NK-92 treated with Interleukin-12 subunit alpha and Interleukin-12 subunit beta, amount 100 ng/mL, for 24 hours (cell line): ENCODE results near the gene TWIST2.

Experiments
- DNase-seq: peaks from one replicate; lab custom pipeline; 2025; lab: John Stamatoyannopoulos, UW

The TWIST2 gene

DNA sequence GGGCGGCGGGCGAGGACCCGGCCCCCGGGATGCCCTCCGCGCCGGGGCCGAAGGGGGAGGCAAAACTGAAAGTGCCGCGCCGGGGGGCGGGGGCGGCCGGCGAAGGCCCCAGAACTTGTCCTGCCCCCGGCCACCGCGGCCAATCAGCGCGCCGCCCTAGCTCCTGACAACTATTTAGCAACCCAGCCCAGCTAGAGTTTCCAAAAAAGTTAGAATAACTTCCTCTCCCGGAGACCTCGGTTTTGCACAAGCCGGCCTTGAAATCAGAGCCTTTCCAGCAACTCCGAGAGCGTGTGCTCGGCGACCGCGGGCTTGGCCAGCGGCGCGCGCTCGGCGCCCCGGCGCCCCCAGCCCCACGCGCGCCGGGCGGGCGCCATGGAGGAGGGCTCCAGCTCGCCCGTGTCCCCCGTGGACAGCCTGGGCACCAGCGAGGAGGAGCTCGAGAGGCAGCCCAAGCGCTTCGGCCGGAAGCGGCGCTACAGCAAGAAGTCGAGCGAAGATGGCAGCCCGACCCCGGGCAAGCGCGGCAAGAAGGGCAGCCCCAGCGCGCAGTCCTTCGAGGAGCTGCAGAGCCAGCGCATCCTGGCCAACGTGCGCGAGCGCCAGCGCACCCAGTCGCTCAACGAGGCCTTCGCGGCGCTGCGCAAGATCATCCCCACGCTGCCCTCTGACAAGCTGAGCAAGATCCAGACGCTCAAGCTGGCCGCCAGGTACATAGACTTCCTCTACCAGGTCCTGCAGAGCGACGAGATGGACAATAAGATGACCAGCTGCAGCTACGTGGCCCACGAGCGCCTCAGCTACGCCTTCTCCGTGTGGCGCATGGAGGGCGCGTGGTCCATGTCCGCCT, at the start of gene TWIST2:
Gene TWIST2 (plus strand): TSS at position 245 of the 850 bp plus-strand sequence. CDS start 131 bp downstream, at position 376.
- DNase-seq = no peak

DNA sequence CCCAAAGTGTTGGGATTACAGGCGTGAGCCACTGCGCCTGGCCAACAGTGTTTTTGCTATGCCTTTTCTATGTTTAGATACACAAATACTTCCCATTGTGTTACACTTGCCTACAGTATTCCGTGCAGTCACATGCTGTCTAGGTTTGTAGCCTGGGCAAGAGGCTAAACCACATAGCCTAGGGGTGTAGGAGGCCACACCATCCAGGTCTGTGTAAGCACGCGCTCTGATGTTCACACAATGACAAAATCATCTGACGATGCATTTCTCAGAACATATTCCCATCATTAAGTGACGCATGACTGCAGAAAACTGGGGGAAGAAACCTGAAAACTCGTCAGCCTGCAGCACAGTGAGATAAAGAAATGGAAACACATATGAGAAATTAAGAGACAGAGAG, 46.1 kb upstream of the TWIST2 start:
- no peak for DNase-seq

DNA sequence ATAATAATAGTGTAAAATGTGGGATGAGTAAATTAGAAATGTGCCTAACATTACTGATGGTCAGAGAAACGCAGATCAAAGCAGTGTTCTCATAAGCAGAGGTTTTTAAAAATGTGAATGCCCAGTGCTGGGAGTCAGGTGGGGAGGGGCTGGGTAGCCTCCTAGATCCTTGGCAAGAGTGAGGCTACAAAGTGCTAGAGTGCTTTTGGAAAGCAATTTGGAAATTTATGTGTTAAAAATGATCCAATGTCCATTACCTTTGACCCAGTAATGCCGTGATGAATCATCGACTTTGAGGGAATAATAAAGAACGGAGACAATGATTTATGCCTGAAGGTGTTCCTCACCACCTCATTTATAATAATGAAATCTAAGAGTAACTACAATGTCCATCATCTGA, 44.9 kb upstream of the TWIST2 start:
- DNase-seq = no peak

DNA sequence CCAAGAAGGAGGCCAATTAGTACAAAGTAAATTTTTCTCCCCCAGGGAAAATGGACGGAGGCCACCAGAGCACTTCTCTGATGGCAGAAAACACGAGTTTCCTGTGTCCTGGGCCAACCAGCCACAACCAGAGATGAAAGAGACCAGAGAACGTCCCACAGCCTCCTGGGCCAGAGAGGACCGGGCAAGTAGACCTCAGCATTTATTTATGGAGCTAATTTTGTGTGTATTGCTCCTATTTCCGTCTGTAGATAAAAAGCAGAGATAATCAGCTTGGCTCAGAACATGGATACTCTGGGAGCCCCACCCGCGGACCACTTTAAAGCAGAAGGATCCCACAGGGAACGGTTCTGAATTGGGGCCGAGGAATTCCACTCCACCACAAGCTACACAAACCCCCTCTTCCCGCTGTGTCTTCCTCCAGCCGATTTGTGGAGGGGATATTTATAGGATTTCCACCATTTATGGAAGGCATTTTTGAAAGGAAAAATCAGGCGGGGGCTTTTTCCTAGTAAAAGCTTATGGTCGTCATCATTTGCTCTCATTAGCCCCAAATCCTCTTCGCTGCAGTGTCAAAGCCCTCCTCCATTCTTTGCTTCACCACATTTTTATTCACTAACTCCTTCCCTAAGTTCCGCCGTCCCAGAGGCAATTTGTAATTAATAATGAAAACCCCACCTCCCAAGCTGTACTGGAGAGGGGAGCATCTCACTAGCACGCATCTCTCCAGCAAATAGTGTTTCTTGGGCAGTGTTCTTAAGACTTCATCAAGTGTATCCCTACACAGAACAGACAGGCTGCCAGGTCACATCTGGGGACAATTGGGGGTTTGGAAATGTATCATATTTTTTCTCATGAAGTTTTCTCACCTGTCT, 43.7 kb upstream of the TWIST2 start:
- no peak for DNase-seq

DNA sequence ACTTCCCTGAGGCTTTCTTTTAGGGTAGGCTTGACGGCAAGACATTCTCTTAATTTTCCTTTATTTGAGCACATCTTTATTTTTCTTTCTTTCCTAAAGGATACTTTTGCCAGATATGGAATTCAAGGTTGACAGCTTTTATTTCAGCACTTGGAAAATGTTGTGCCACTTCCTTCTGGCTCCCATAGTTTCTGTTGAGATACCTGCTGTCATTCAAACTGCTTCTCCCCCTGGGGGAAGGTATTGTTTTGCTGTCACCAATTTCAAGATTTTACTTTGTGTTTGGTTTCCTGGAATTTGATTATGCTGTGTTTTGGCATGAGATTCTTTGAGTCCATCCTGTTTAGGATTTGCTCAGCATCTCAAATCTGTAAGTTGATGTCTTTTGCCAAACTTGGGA, 39.1 kb upstream of the TWIST2 start:
- DNase-seq = no peak

DNA sequence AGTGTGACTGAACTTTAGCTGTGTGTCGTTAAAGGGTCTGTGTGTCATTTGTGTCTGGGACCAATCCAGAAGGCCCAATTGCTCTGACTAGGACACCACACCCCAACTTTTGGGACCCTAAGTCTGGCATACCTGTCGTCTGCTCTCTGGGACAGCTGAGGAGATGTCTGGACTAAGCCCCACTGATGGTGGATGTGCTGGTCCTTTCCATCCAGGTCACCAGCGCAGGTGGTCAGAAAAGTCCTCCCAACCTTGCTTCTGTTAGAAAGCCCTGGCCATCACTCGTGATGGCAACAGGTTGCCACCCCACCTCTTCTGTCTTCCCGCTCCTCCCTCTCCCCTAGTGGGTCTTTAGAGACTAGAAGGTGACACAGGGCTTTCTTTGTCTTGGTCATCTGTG, 37.6 kb upstream of the TWIST2 start:
- no peak for DNase-seq

DNA sequence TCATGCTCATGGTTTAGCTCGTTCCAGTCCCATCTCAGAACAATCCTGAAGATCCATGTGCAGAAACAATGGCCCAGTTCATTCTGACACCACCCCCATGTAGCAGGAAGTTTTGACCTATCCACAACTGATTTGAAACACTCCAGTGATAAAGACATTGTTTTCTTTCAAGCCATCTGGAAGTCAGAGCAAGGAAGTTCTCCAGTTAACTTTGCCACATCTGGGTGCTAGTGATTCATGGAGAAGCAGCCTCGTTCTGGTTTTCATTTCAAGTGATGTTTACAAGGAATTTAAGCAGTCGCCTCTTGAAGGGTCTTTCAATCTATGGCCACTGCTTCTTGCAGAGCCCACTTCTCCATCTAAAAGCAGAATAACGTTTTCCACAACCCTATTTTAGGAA, 36.6 kb upstream of the TWIST2 start:
- DNase-seq = no peak

DNA sequence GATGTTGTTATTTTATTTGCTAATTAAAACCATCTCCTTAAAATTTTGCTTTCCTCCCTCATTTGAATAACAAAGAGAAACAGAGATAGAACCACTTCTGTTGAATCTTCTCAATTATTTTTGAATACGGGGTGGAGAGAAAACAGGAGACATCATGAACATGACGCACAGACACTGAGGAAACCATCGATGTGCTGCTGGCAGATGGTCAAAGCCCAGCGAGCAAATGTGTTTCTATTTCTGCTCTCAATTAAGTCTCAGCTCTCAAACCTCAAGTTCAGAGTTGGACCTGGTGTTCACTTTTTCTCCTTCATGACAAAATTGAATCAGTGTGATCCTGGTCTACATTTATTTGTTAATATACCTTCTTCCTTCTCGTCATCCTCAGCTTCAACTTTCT, 36.1 kb upstream of the TWIST2 start:
- DNase-seq = no peak

DNA sequence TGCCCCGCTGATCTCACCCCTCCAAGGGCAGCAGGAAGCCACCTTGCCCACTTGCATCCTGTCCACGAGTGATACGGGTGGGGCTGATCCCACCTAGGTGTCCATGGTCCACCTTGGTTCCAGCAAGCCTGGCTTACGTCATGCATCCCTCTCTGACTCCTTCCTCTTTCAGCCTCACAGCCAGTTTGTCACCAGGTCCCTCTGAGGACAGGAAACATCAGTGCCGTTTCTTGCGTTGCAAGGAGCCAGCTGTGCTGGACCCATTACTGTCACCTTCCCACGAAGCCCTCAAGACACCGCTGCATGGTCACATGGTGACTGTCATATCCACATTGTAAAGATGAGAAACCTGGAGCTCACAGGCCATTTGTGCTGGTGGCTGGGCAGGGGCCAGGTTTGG, 34.8 kb upstream of the TWIST2 start:
- no peak for DNase-seq

DNA sequence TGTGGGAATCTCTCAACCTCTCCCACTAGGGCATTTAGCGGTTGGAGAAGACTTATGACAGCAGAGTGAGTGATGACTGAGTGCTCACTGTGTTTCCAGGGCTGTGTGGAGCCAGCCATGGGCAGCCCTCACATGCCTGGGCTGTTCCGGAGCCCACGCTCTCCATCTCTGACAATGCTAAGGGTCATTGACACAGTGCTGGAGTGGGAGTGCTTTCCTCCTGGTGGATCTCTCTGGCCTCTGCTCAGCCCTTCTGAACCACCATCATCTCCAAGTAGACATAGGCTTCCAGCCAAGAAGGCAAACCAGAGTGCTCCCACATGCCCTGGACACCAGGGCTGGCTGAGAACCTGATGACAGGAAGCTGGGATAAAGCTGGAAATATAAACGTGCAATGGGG, 33.1 kb upstream of the TWIST2 start:
- no peak for DNase-seq

DNA sequence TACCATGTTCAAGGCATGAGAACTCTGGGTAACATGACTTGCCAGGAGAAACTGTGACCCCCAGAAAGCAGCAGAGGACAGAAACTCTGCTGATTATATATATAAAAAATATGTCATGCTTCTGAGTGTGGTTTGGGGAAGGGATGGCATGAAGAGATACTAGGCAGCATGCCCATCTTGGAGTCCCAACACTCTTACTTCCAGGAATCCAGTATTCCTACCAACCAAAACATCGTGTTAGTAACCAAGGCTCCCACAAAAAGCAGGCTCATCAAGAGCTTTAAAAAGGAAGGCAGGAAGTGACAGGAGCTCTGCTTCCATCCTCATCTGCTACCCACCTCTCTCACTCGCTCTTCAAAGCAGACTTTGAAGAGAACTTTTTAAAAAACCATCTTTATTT, 31.6 kb upstream of the TWIST2 start:
- no peak for DNase-seq

DNA sequence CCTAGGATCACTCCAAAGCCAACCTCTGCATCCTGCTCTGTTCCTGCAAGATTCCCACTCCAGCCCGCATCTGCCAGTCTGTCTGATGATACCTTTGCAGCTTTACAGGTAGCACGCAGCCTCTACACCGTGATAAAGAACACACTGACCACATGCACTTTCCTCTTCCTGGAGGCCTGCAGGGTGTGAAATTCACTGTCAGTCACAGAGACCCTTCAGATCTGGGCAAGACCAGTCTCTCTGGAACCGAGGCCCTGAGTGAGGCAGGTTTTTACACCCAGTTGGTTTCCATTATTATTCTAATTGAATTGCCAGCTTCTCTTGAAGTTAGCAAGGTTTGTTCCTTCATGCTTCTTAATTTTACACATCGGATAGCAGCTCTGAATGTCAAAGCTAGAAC, 30.5 kb upstream of the TWIST2 start:
- no peak for DNase-seq

DNA sequence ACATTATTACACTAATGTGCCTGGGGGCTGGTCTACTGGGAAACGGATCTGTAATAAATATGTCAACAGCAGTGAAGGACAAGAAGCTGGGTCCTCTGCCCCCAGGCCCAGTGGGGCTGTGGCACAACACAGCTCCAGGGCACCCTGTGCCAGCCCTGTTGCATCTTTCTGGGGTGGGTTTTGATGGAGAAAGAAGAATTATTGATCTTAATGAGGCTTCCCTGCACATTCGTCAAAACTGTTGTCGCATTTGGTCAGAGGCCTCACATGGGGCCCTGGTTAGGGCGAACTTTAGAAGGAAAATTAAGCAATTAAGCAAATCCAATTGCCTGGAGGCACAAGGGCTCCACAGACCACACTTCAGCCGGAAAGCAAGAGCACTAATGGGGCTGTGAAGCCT, 30.0 kb upstream of the TWIST2 start:
- DNase-seq = no peak

DNA sequence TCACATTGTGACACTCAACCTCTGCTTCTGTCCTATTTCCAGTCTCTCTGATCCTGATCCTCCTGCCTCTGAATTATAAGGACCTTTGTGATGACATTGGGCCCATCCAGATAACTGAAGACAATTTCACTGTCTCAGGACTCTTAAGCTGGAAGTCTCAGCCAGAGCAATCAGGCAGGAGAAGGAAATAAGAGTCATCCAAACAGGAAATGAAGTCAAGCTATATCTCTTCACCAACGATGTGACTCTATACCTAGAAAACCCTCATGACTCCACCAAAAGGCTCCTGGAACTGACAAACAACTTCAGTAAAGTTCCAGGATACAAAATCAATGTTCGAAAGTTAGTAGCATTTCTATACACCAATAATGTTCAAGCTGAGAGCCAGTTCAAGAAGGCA, 29.3 kb upstream of the TWIST2 start:
- DNase-seq = no peak

DNA sequence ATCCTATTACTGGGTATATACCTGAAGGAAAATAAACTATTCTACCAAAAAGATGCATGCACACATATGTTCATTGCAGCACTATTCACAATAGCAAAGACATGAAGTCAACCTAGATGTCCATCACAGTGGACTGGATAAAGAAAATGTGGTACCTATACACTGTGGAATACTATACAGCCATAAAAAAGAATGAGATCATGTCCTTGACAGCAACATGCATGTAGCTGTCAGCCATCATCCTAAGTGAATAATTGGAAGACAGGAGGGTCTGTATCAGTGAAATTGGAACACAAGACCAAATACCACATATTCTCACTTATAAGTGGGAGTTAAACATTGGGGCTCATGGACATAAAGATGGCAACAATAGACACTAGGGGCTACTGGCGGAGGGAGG, 27.7 kb upstream of the TWIST2 start:
- DNase-seq = no peak

DNA sequence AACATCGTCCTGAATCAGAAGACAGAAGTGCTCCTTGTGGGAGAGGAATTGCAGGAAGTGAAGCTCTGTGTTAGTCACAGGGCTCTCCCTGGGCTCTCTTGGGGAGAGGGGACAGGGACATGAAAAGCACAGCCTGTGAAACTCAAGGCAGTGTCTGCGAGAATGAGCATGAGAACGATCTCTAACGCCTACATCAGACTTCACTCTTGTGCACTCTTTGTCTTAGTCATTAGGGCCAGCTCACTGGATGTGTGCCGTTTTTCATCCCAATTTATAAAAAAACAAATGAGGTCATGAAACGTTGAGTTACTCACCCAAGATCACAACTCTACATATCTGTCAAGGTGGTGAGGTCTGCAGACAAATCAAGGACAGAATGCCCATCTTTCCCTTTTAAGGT, 27.0 kb upstream of the TWIST2 start:
- DNase-seq = no peak

DNA sequence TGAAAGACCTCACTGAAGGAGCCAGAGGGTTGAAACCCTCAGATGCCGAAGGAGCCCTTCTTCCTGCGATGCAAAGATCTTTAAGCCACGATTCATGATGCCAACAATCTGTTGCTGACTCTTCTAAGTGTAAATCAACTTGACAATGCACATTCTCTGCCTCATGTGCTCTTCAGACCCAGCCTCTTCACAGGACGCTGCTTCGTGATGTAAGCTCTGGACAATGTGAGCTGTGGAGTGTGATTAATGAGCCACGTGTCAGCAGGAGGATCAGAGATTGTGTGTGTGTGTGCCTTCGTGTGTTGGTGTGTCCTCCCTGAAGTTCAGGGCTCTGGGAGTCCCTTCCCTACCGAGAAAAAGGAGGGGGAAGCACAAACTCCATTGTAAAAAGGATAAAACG, 26.5 kb upstream of the TWIST2 start:
- no peak for DNase-seq

DNA sequence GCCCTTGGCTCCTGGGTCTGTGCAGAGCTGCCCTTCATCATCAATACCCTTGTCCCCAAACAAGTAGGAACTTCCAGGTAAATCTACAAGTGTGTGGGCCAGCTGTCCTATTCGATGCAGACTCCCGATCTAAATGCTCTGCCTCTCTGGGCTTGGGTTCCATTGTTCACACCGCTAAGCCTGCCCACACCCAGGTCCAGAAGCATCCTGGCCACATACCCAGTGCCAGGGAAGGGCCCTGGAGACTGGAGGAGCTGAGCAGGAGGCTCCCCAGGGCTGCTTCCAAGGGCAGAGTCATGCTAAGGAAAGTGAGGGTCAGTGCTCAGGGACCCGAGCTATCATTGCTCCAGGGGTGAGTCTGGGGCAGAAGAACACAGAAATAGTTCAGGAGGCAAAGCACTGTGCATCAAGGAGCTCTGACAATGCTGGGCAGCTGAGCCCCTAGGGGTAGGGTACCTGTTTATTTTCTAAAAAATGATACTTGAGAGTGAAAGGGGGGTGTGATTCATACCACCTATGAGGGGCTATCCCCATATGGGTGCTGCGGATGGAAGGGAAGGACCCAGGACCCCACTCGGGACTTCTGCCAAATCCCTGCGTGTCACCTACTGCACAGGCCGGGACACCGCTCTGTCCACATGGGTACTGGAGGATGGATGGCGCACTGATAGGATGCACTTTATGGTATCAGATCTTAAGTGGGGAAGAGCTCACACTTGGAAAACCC, 25.8 kb upstream of the TWIST2 start:
- no peak for DNase-seq

DNA sequence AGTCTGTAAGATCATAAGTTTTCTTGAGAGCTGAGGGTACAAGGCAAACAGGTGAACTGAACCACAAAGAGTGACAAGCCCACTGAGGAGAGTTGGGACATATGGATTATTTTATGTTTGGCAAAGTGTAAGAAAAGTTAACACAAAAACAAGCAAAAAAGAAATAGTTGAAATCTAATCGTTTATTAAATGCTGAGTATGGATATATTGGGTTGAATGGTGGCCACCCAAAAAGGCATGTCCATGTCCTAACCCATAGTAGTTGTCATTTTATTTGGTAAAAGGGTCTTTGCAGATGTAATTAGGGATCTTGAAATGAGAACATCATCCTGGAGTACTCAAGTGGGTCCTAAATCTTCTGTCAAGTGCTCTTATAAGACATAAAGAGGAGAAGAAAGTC, 24.9 kb upstream of the TWIST2 start:
- no peak for DNase-seq

DNA sequence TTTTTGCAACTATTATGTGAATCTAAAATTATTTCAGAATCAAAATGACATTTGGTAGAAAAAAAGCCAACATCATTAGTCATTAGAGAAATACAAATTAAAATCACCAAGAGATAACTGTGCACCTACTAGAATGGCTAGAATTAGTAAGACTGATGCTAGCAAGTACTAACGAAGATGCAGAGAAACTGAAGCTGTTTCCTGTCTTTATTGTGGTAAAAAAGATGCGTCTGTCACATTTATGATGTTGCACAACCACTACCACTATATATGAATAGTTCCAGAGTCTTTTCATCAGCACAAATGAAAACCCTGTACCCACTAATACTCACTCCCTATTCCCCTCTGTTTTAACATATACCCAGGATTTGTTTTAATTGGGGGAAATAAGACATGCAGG, 16.7 kb upstream of the TWIST2 start:
- no peak for DNase-seq

DNA sequence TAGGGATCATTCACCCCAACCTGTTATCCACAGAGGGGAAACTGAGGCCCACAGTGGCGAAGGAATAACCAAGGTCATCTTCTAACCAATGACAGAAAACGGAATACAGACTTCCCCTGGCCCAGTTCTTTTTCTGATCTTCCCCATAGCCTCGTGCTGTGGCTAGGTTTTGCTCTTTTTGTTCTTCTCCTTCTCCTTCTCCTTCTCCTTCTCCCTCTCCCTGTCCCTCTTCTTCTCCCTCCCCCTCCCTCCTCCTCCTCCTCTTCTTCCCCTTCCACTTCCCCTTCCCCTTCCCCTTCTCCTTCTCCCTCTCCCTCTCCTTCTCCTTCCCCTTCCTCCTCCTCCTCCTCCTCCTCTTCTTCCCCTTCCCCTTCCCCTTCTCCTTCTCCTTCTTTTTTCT, 12.9 kb upstream of the TWIST2 start:
- no peak for DNase-seq

DNA sequence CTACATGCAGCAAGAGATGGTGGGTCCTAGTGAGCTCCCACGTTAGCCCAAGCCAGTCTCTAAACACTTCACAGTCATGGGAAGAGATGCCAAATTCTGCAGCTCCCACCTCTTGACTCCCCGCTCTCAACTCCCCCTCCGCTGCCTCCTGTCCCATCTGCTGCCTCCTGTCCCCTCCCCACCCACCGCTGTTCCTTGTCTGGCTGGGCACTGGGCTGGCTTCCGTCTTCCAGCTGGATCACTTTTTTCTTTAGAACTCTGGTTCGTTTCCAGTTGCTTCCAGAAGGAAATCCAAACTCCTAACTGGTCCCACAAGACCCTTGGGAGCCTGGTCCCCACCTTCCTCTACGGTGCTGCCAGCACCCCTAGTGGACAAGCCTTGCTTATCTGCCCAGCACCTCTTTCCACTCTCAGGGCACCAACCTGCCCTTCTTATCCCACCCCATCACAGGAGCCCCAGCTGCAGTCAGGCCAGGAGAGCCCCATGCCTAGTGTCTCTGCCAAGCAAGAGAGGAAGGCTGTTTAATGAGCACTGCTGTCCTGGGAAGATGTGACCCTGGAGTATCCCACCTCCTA, 12.1 kb upstream of the TWIST2 start:
- no peak for DNase-seq
